Mucosa of stomach (tissue), 1 donor: Measurements from ENCODE around the gene GRM4.

Source experiments
- H3K27me3 ChIP-seq: one replicate; pipeline ENCODE4 v1.7.0; 2013; ENCODE audit warnings: mild to moderate bottlenecking, low read length; ENCODE audit not compliant: control insufficient read depth, insufficient read depth
- H3K36me3 ChIP-seq: one replicate; pipeline ENCODE4 v1.7.0; 2013; ENCODE audit warnings: low read length; ENCODE audit not compliant: control insufficient read depth, insufficient read depth
- H3K4me1 ChIP-seq: one replicate; pipeline ENCODE4 v1.7.0; 2013; ENCODE audit warnings: mild to moderate bottlenecking, low read length; ENCODE audit not compliant: control insufficient read depth, insufficient read depth
- H3K4me3 ChIP-seq: one replicate; pipeline ENCODE4 v1.7.0; 2013; ENCODE audit warnings: low read length
- H3K9ac ChIP-seq: one replicate; pipeline ENCODE4 v1.7.0; 2013; ENCODE audit warnings: mild to moderate bottlenecking, low read length, moderate library complexity
- H3K9me3 ChIP-seq: one replicate; pipeline ENCODE4 v1.7.0; 2013; ENCODE audit warnings: mild to moderate bottlenecking, low read length, moderate library complexity; ENCODE audit not compliant: control insufficient read depth
- donor health status: Pancreatic carcinoma.

The GRM4 gene

GRCh38 chr6:34154668-34155447 lies 9.0 kb upstream of the GRM4 start:
- Histone ChIP-seq H3K36me3 (no peaks in the 10 kb centered on the region), H3K27me3 (peaks cover 55% of the 10 kb centered on the region), H3K4me3 (no peak overlapping the region), H3K9ac (no peak overlapping the region), H3K9me3 (no peaks in the 10 kb centered on the region), H3K4me1 (peaks cover 9% of the 10 kb centered on the region)

DNA sequence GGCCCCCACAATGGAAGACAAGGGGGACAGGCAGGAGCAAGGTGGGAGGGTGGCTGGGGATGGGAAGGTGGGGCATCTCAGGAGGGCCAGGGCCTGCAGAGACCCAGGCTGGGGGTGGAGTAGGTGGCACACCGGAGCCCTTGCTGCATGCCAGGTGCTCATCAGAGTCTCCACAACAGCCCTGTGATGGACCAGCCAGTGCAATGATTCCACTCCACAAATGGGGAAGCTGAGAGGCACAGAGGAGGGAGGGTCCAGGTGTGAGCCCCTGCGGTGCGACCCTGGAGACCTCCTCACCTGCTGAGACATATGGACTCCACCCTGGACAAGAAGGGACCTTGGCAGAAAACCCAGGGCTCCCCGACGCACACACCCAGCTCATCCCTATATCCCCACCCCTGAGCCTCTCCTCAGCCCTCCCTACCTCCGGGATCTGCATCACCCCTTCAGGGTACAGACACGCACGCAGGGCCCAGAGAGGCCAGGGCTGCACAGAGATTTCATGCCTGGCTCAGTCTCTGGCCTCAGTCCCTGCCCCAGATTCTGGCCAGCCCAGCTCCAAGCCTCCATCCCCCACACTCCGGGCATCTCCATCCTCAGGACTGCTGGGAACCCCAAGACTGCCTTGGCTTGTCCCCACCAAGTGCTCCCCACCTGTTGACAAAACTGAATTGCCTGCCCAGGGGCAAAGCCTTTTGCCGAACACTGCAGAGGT lies 7.1 kb upstream of the GRM4 start:
- Histone ChIP-seq H3K9me3 (no peaks in the 10 kb centered on the region), H3K27me3 (peaks cover 58% of the 10 kb centered on the region), H3K4me3 (no peak overlapping the region), H3K9ac (no peak overlapping the region), H3K36me3 (no peaks in the 10 kb centered on the region), H3K4me1 (peaks cover 9% of the 10 kb centered on the region)

GRCh38 chr6:34152042-34152524 lies 6.2 kb upstream of the GRM4 start:
- Histone ChIP-seq H3K27me3 (peaks cover 58% of the 10 kb centered on the region), H3K4me3 (no peak overlapping the region), H3K36me3 (no peaks in the 10 kb centered on the region), H3K9me3 (no peaks in the 10 kb centered on the region), H3K9ac (no peak overlapping the region), H3K4me1 (peaks cover 9% of the 10 kb centered on the region)

GRCh38 chr6:34151321-34152041 lies 5.6 kb upstream of the GRM4 start:
- H3K9ac ChIP-seq, result no peak overlapping the region

DNA sequence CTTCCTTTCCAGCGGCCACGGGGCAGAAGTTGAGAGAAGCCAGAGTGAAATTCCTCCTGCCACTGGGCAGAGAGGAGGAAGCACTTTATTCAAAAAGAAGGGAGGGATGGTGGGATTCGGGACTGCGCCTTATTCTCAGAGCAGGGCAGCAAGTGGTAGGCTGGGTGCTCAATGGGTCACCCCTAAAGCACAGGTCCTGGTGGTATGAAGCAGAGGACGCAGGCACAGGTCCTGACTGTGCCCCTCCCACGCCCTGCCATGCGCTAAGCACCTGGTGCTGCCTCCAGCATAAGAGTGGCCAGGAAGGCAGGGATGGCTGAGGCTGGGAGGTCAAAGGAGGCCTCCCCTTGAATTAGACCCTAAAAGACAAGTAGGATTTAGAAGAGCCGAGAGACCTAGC lies 4.9 kb upstream of the GRM4 start:
- peaks cover 68% of the 10 kb centered on the region for H3K27me3 ChIP-seq
- no peaks in the 10 kb centered on the region for H3K36me3 ChIP-seq
- H3K4me3 ChIP-seq, result no peak overlapping the region
- H3K9me3 ChIP-seq, result no peaks in the 10 kb centered on the region
- H3K9ac ChIP-seq, result no peak overlapping the region
- peaks cover 9% of the 10 kb centered on the region for H3K4me1 ChIP-seq

More at GRCh38 chr6:34151321-34152041, 5.6 kb upstream of the GRM4 start:
- Histone ChIP-seq H3K4me1 (peaks cover 9% of the 10 kb centered on the region), H3K4me3 (no peak overlapping the region), H3K27me3 (peaks cover 61% of the 10 kb centered on the region), H3K9me3 (no peaks in the 10 kb centered on the region), H3K36me3 (no peaks in the 10 kb centered on the region)

GRCh38 chr6:34149831-34150400 lies 4.0 kb upstream of the GRM4 start:
- Histone ChIP-seq H3K9me3 (no peaks in the 10 kb centered on the region), H3K27me3 (peaks cover 70% of the 10 kb centered on the region), H3K4me1 (peaks cover 7% of the 10 kb centered on the region), H3K36me3 (no peaks in the 10 kb centered on the region), H3K4me3 (no peak overlapping the region), H3K9ac (no peak overlapping the region)

DNA sequence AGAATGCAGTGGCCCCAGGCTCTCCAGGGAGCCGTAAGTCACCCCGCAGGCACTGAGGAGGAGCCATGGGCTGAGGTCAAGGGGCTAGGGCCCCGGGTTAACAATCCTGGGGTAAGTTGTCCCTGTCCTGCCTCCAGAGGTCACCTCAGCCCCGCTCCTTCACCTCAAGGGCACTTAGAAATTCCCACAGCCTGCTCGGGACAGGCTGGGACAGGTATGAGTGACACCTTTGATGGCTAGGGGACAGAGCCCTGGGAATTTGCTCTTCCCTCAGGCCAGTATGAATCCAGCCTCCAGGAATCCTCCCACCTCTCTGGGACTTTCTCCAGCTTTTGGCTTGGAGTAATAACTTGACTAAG lies 3.5 kb upstream of the GRM4 start:
- Histone ChIP-seq H3K36me3 (no peaks in the 10 kb centered on the region), H3K4me3 (no peak overlapping the region), H3K9ac (no peak overlapping the region), H3K4me1 (peaks cover 7% of the 10 kb centered on the region), H3K27me3 (peaks cover 70% of the 10 kb centered on the region), H3K9me3 (no peaks in the 10 kb centered on the region)

- peaks cover 70% of the 10 kb centered on the region for H3K27me3 ChIP-seq
- H3K4me1 ChIP-seq, result peaks cover 10% of the 10 kb centered on the region
- H3K36me3 ChIP-seq, result no peaks in the 10 kb centered on the region
- no peak overlapping the region for H3K4me3 ChIP-seq
- H3K9me3 ChIP-seq, result no peaks in the 10 kb centered on the region
- no peak overlapping the region for H3K9ac ChIP-seq
Measured at GRCh38 chr6:34148631-34149451, 3.0 kb upstream of the GRM4 start.

DNA sequence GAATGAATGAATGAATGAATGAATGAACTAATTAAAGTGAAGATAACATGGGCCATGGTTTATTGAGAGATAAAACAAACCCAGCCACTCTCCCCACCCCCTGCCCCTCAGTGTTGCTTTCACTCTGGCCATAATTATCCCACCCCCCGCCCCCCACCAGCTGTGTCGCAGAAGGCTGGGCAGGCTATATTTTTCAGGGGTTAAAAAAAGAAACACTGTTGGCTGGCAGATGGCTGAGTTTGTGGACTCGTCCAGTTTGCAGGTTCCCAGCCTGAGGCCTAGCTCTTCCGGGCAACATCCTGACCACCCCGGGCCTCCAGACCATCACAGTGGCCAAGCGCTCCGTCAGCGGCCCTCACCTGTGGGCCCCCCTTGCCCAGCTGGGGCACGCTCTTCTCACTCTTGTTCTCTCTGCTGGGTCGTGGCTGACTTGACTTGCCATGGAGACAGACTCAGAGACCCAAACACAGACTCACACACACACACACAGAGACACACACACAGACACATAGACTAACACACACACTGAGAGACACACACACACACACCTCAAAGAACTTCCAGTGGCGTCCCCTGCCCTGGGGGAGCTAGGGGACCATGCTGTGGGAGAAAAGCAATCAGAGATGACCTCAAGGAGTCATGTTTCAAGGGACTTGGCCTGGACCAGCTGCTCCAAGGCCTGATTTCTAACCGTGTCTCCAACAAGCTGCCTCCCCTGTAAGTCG lies 2.2 kb upstream of the GRM4 start:
- Histone ChIP-seq H3K9me3 (no peaks in the 10 kb centered on the region), H3K27me3 (peaks cover 70% of the 10 kb centered on the region), H3K36me3 (no peaks in the 10 kb centered on the region), H3K4me1 (peaks cover 16% of the 10 kb centered on the region), H3K4me3 (no peak overlapping the region), H3K9ac (no peak overlapping the region)

DNA sequence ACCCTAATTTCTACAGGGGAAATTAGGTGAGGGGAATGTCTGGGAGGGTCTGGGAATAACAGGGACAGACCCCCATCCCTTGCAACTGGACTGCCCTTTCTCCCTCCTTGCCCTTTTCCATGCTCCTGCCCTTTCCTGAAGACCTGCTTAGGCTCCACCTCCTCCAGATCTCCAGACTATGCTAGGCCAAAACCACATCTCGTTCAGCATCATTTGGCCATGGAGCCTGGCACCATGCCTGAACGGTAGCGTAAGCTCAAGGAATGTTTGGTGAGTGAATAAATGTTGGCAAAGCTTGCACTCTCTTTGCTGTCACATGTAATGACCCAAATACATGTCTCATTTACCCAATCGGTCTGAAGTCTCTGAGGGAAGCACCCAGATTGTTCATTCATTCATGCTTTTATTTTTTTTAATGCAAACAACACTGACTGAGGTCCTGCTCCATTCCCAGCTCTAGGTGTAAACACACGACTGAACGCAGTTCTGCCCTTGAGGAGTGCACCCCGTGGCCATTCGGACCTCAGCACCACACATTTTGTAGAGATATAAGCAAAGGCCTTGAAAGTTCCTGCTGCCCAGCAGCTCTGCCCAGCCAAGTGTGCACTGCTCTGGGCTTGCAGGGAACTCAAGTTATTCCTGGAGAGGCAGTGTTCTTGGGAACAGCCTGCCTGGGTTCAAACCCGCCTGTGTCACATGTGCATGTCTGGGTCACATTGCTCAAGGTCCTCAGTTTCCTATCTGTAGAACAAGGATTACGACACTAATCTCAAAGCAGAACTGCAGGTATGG lies 1.1 kb upstream of the GRM4 start:
- H3K4me1 ChIP-seq, result peaks cover 16% of the 10 kb centered on the region
- H3K9me3 ChIP-seq, result no peaks in the 10 kb centered on the region
- peaks cover 73% of the 10 kb centered on the region for H3K27me3 ChIP-seq
- H3K9ac ChIP-seq, result no peak overlapping the region
- no peaks in the 10 kb centered on the region for H3K36me3 ChIP-seq
- H3K4me3 ChIP-seq, result no peak overlapping the region
